Body of pancreas (tissue), 4 donors: ENCODE data around the gene TGFB1. TPM values are rescaled to one million over a fixed set of nuclear protein-coding genes. Genes with fewer than 3 reads are reported as not detected.

Experiments
- ATAC-seq: fragments of 150-250 bp; one replicate; pipeline ENCODE4 v1.9.1; 2016
- DNase-seq, 4 donors: peaks; one replicate each; pipeline ENCODE4 v3.0.0-alpha.2; 2019
- H3K27ac ChIP-seq, 4 donors: fragments of 200-600 bp; sonication (generic); 1 replicate in 3 of 4; 2 replicates in 1 of 4; pipeline versions ENCODE4 v1.5.1 to v1.6.1; 2016 to 2019; ENCODE audit warnings: mild to moderate bottlenecking in 1 of 4, mixed read lengths in 1 of 4, moderate library complexity in 1 of 4
- H3K27me3 ChIP-seq, 2 donors: fragments of 200-600 bp; sonication (generic); one replicate each; pipeline ENCODE4 v1.6.0; 2016; ENCODE audit warnings: mild to moderate bottlenecking in 1 of 2
- H3K36me3 ChIP-seq, 2 donors: fragments of 200-600 bp; sonication (generic); replicated peaks in 1 of 2; 2 replicates each; pipeline ENCODE4 v1.5.1; 2016; ENCODE audit warnings: low read depth in 2 of 2; ENCODE audit not compliant: insufficient read depth in 1 of 2
- H3K4me1 ChIP-seq: fragments of 200-600 bp; sonication (generic); one replicate; pipeline ENCODE4 v1.6.0; 2016
- H3K4me3 ChIP-seq, 2 donors: fragments of 200-600 bp; sonication (generic); 1 replicate in 1 of 2; 2 replicates in 1 of 2; pipeline ENCODE4 v1.5.1; 2016 to 2019
- H3K9me3 ChIP-seq, 3 donors: fragments of 200-600 bp; sonication (generic); 1 replicate in 2 of 3; 2 replicates in 1 of 3; pipeline ENCODE4 v1.5.1; 2016
- POLR2A ChIP-seq, 3 donors: fragments of 450-650 bp; IDR thresholded peaks; one replicate each; pipeline ENCODE4 v1.6.1; 2016; ENCODE audit warnings: antibody characterized with exemption in 3 of 3, mild to moderate bottlenecking in 2 of 3
- WGBS, 2 donors: methylation state at CpG; one replicate each; pipeline ENCODE4 v1.1.5; 2017; 5-methylcytosine and 5-hydroxymethylcytosine counted together
- intact Hi-C: fragments of 100-400 bp; cut with DNase I; formaldehyde crosslinking; loops from one replicate; pipeline ENCODE4 v1.15.1; 2023
- total RNA-seq, 2 donors: library from RNA; depleted of rRNA; stranded (reverse); fragments of >200 nt; gene quantifications; one replicate each; pipeline ENCODE4 v1.1.0, GENCODE V29; 2016
- TF ChIP-seq, protein P1 (sequence below), 7 experiments: fragments of 450-650 bp in 4 of 7; fragments of 200-600 bp in 3 of 7; sonication (generic) in 3 of 7; IDR thresholded peaks; one replicate each; pipeline ENCODE4 v1.5.1; 2016 to 2019; ENCODE audit warnings: antibody characterized with exemption in 7 of 7

The TGFB1 gene
- total RNA-seq, 2 donors from 2014 or later: 7.8 to 17.1 TPM

DNA sequence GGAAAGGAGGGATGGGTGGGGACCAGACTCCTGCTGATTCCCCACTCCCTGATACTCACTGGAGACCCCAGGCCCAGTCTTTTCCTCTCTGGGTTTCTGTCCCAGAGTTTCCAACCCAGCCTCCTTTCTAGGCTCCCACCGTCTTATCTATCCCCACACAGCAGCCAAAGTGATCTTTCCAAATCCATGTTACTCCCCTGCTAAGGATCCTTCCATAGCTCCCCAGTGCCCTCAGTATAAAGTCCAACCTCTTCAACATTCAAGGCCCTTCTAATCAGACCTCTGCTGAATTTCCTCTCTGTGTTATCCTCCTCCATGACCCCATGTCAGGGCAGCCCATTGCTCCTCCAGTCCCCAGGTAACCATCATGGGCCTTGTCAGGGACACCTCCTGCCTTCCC, 1.3 kb upstream of the TGFB1 start:
- no peak overlapping the region for H3K27ac ChIP-seq
- 85 to 94% methylated on average over 1 of the region's 1 CpG for WGBS, 2 donors
- TF ChIP-seq, protein P1, sequence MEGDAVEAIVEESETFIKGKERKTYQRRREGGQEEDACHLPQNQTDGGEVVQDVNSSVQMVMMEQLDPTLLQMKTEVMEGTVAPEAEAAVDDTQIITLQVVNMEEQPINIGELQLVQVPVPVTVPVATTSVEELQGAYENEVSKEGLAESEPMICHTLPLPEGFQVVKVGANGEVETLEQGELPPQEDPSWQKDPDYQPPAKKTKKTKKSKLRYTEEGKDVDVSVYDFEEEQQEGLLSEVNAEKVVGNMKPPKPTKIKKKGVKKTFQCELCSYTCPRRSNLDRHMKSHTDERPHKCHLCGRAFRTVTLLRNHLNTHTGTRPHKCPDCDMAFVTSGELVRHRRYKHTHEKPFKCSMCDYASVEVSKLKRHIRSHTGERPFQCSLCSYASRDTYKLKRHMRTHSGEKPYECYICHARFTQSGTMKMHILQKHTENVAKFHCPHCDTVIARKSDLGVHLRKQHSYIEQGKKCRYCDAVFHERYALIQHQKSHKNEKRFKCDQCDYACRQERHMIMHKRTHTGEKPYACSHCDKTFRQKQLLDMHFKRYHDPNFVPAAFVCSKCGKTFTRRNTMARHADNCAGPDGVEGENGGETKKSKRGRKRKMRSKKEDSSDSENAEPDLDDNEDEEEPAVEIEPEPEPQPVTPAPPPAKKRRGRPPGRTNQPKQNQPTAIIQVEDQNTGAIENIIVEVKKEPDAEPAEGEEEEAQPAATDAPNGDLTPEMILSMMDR (IDR thresholded peaks at IDR 0.05): no peak
- no peak for TF ChIP-seq POLR2A (IDR thresholded peaks at IDR 0.05)
- no peaks in the 10 kb centered on the region for H3K36me3 ChIP-seq
- H3K4me1 ChIP-seq: peaks cover 41% of the 10 kb centered on the region
- H3K4me3 ChIP-seq: no peak overlapping the region
- H3K27me3 ChIP-seq: no peaks in the 10 kb centered on the region
- intact Hi-C loops: no loop called here
- DNase-seq (no peak), ATAC-seq (no peak)
- no peaks in the 10 kb centered on the region for H3K9me3 ChIP-seq

DNA sequence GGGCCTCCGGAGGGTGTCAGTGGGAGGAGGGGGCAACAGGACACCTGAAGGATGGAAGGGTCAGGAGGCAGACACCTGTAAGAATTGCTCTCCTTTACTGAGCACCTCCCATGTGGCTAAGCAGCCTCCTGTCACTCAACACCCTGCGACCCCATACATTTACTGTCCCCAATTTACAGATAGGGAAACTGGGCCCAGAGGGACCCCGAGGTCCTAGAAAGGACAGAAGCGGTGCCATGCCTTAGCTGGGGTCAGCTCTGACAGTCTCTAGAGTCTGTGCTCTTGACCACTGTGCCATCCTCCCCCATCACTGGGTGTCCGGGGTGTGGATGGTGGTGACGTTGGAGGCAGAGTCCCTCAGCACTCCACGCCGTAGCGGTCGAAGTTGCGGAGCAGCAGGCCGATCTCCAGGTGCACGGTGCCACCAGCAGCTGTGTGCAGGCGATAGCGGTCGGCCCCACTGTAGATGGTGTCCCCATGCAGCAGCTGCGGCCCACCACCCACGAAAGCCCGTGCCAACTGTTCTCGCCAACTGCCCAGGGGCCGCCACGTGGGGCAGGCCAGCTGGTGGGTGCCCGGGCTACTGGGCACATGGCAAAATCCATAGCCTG, 726 bp upstream of the TGFB1 start:
- no peak overlapping the region for H3K27ac ChIP-seq
- DNase-seq (no peak), ATAC-seq (no peak)
- peak overlapping the region in 1 of 2 donors; percentile 24 for H3K4me3 ChIP-seq
- no peaks in the 10 kb centered on the region for H3K27me3 ChIP-seq
- H3K36me3 ChIP-seq: no peaks in the 10 kb centered on the region
- 40 to 81% methylated on average over 1 to 23 of the region's 23 CpGs for WGBS, 2 donors
- TF ChIP-seq POLR2A (IDR thresholded peaks at IDR 0.05): no peak
- TF ChIP-seq, protein P1 (IDR thresholded peaks at IDR 0.05): no peak
- H3K4me1 ChIP-seq: peaks cover 41% of the 10 kb centered on the region
- intact Hi-C loops: no loop called here
- H3K9me3 ChIP-seq: no peaks in the 10 kb centered on the region

DNA sequence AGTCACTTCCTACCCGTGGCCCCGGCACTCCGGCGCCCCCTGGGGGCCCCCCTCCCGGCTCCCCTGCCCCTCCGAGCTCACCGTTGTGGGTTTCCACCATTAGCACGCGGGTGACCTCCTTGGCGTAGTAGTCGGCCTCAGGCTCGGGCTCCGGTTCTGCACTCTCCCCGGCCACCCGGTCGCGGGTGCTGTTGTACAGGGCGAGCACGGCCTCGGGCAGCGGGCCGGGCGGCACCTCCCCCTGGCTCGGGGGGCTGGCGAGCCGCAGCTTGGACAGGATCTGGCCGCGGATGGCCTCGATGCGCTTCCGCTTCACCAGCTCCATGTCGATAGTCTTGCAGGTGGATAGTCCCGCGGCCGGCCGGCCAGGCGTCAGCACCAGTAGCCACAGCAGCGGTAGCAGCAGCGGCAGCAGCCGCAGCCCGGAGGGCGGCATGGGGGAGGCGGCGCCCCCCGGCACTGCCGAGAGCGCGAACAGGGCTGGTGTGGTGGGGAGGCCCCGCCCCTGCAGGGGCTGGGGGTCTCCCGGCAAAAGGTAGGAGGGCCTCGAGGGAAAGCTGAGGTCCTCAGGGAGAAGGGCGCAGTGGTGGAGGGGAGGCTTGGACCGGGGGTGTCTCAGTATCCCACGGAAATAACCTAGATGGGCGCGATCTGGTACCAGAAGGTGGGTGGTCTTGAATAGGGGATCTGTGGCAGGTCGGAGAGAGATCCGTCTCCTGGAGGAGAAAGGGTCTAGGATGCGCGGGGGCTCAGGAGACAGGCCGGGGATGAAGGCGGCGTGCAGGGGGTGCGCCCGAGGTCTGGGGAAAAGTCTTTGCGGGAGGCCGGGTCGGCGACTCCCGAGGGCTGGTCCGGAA, 885 bp downstream of the TGFB1 start:
- ATAC-seq (peak; percentile 18), DNase-seq (peak; percentile 53 to 65 (median 58))
- no peaks in the 10 kb centered on the region for H3K27me3 ChIP-seq
- TF ChIP-seq POLR2A (IDR thresholded peaks at IDR 0.05): no peak
- TF ChIP-seq, protein P1 (IDR thresholded peaks at IDR 0.05): peak in 5 of 7 experiments; percentile 19 to 33 (median 27)
- WGBS, 2 donors: 0 to 1% methylated on average over 14 to 40 of the region's 71 CpGs
- H3K4me1 ChIP-seq: peaks cover 41% of the 10 kb centered on the region
- intact Hi-C loops: no loop called here
- H3K27ac ChIP-seq: peak overlapping the region in 3 of 4 donors; percentile 28 to 79 (median 59)
- no peaks in the 10 kb centered on the region for H3K36me3 ChIP-seq
- H3K9me3 ChIP-seq: no peaks in the 10 kb centered on the region
- H3K4me3 ChIP-seq: peak overlapping the region; percentile 24 to 60

DNA sequence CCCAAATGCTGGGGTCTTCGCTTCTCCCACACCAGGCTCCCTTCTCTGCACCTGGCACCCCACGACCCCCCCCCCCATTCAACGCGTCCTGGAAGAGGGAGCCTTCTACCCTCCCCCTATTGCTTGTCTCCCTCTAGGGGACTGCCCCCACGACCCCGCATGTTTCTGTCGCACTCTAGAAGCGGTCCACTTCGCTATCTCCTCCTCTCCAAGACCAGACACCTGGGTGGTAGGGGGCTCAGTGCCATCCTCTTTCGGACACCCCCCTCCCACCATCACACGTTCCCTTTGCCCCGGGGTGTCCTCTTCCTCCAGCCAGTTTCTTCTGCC, 1.5 kb downstream of the TGFB1 start:
- peak overlapping the region in 1 of 4 donors; percentile 79 for H3K27ac ChIP-seq

More for the DNA sequence above, 1.5 kb downstream of the TGFB1 start:
- Histone ChIP-seq H3K9me3 (no peaks in the 10 kb centered on the region), H3K36me3 (no peaks in the 10 kb centered on the region), H3K4me1 (peaks cover 41% of the 10 kb centered on the region), H3K27me3 (no peaks in the 10 kb centered on the region), H3K4me3 (peak overlapping the region; percentile 24 to 60)
- WGBS, 2 donors: 1% methylated on average over 11 to 12 of the region's 12 CpGs
- TF ChIP-seq, protein P1 (IDR thresholded peaks at IDR 0.05): no peak
- TF ChIP-seq POLR2A (IDR thresholded peaks at IDR 0.05): no peak
- no peak for DNase-seq
- intact Hi-C loops: no loop called here
- no peak for ATAC-seq
